GM12891 (cell line): ENCODE results near the gene PAQR3.

ENCODE experiments used
- PAX5 ChIP-seq: IDR thresholded peaks from 2 replicates; pipeline ENCODE4 v1.6.1; 2011; ENCODE audit warnings: low read length, moderate library complexity, mild to moderate bottlenecking; ENCODE audit not compliant: insufficient read depth, severe bottlenecking
- POLR2A ChIP-seq: IDR thresholded peaks from 2 replicates; pipeline ENCODE4 v1.6.1; 2011; ENCODE audit warnings: low read depth, low read length, control low read depth
- POLR2AphosphoS5 ChIP-seq: IDR thresholded peaks from 2 replicates; pipeline ENCODE4 v1.6.1; 2011; ENCODE audit warnings: low read depth, low read length, control low read depth
- POU2F2 ChIP-seq: IDR thresholded peaks from 2 replicates; pipeline ENCODE4 v1.6.1; 2011; ENCODE audit warnings: low read depth, mild to moderate bottlenecking, control low read depth, low read length, moderate library complexity
- SPI1 ChIP-seq: IDR thresholded peaks from 2 replicates; pipeline ENCODE4 v1.6.1; 2011; ENCODE audit warnings: low read depth, low read length, control low read depth
- TAF1 ChIP-seq: IDR thresholded peaks from 2 replicates; pipeline ENCODE4 v1.6.1; 2011; ENCODE audit warnings: low read depth, low read length, control low read depth

DNA sequence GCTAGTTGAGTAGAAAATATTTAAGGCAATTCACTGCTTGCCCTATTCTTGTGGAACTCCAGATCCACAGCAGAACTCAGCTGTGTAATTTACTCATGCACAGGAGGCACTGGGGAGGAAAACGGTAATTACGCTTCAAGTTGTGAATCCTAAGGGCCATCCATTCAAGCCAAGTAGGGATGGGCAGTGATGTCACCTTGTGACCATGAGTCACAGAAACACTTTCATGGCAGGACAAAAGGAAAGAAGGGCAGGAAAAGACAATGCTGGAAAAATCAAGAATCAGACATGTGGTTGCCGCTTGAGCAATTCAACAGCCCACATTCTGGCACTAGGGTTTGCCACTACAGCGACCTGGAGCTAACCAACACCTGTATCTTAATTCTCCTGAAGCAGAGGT lies 1.4 kb downstream of the PAQR3 start:
- TF ChIP-seq POLR2AphosphoS5, result no peak
- TF ChIP-seq POLR2A, result no peak
- no peak for TF ChIP-seq TAF1
- TF ChIP-seq SPI1, result no peak
- TF ChIP-seq PAX5, result no peak
- no peak for TF ChIP-seq POU2F2
